Osteoblast (primary cell): ENCODE results near the gene PTBP1. TPM values are rescaled to one million over a fixed set of nuclear protein-coding genes. Genes with fewer than 3 reads are reported as not detected.
"Not testable (repeated sequence)": the region's sequence is repeated elsewhere in the genome, so short reads cannot be mapped to it uniquely, and the experiment has no call there.

Experiments
- DNase-seq: peaks from one replicate; pipeline ENCODE4 v3.0.0; 2011; ENCODE audit warnings: low spot score, mixed read lengths; ENCODE audit not compliant: insufficient read length; ENCODE audit errors: missing footprints
- H2AFZ ChIP-seq: 2 replicates; pipeline ENCODE4 v1.6.0; 2011; ENCODE audit warnings: mild to moderate bottlenecking, low read length
- H3K27ac ChIP-seq: 2 replicates; pipeline ENCODE4 v1.5.1; 2011; ENCODE audit warnings: mild to moderate bottlenecking, low read depth, low read length, moderate library complexity
- H3K27me3 ChIP-seq: 2 replicates; pipeline ENCODE4 v1.6.0; 2012; ENCODE audit warnings: mild to moderate bottlenecking, control low read depth, inconsistent platforms, low read length, moderate library complexity; ENCODE audit not compliant: insufficient read depth
- H3K36me3 ChIP-seq: 2 replicates; pipeline ENCODE4 v1.5.1; 2011; ENCODE audit warnings: mild to moderate bottlenecking, low read length, control low read depth, moderate library complexity; ENCODE audit not compliant: insufficient read depth
- H3K4me1 ChIP-seq: 2 replicates; pipeline ENCODE4 v1.5.1; 2011; ENCODE audit warnings: mild to moderate bottlenecking, low read length, control low read depth, moderate library complexity; ENCODE audit not compliant: insufficient read depth
- H3K4me2 ChIP-seq: 2 replicates; pipeline ENCODE4 v1.6.0; 2011; ENCODE audit warnings: mild to moderate bottlenecking, low read length; ENCODE audit not compliant: insufficient read depth
- H3K4me3 ChIP-seq: fragments of 200-600 bp; sonication (generic); 3 replicates; pipeline ENCODE4 v1.5.1; 2012; ENCODE audit warnings: mild to moderate bottlenecking, low read length, inconsistent platforms; ENCODE audit not compliant: insufficient read depth
- H3K79me2 ChIP-seq: 2 replicates; pipeline ENCODE4 v1.6.0; 2012; ENCODE audit warnings: mild to moderate bottlenecking, low read length, control low read depth, inconsistent platforms; ENCODE audit not compliant: insufficient read depth
- H3K9me3 ChIP-seq: 2 replicates; pipeline ENCODE4 v1.5.1; 2011; ENCODE audit warnings: low read depth, low read length, control low read depth
- H4K20me1 ChIP-seq: 2 replicates; pipeline ENCODE4 v1.6.0; 2012; ENCODE audit warnings: mild to moderate bottlenecking, low read length, control low read depth; ENCODE audit not compliant: insufficient read depth
- total RNA-seq: library from RNA; depleted of rRNA; stranded (reverse); fragments of >200 nt; gene quantifications from 2 replicates; pipeline ENCODE4 v1.2.3, GENCODE V29; 2012
- TF ChIP-seq, protein P1 (sequence below): IDR thresholded peaks from 2 replicates; pipeline ENCODE4 v1.5.1; 2011; ENCODE audit warnings: mild to moderate bottlenecking, low read depth, low read length, moderate library complexity; ENCODE audit errors: extremely low read depth

Gene PTBP1
- total RNA-seq, 1 donor, result 106 TPM

DNA sequence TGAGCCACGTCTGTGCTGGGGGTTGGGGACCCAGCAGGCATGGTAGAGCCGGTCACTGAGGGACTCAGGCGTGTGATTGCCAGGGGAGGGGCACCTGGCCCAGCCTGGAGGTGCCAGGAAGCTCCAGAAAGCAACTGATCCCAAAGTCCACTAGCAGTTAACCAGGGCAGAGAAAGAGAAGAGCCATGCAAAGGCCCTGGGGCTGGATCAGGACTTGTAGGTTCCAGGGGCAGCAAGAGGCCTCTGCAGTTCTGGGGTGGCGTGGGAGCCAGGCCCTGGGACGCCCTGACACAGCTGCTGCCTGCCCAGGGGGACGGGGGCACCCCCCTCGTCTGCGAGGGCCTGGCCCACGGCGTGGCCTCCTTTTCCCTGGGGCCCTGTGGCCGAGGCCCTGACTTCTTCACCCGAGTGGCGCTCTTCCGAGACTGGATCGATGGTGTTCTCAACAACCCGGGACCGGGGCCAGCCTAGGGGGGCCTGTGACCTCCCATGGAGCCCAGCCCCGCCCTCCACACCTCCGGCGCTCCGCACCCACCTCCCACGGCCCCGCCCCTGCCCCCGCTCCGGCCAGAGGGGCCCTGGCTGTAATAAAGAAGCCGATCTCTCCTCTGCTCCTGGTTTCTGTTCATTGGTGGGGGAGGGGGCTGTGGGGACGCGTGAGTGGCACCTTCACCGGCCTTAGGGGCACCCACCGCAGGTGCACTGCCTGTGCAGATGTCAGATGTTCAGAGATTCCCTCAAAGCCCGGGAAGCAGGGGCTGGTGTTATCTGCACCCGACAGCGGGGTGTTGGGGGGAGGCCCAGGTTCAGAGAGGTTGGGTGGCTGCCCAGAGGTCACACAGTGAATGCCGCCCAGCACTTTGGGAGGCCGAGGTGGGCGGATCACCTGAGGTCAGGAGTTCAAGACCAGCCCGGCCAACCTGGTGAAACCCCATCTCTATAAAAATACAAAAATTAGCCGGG is 34.4 kb downstream of the PTBP1 start:
- H3K4me1 ChIP-seq, result no peaks in the 10 kb centered on the region
- H3K9me3 ChIP-seq, result no peaks in the 10 kb centered on the region
- no peak overlapping the region for H3K27ac ChIP-seq
- DNase-seq, result no peak
- H2AFZ ChIP-seq, result no peak overlapping the region
- H4K20me1 ChIP-seq, result no peaks in the 10 kb centered on the region
- TF ChIP-seq, protein P1, sequence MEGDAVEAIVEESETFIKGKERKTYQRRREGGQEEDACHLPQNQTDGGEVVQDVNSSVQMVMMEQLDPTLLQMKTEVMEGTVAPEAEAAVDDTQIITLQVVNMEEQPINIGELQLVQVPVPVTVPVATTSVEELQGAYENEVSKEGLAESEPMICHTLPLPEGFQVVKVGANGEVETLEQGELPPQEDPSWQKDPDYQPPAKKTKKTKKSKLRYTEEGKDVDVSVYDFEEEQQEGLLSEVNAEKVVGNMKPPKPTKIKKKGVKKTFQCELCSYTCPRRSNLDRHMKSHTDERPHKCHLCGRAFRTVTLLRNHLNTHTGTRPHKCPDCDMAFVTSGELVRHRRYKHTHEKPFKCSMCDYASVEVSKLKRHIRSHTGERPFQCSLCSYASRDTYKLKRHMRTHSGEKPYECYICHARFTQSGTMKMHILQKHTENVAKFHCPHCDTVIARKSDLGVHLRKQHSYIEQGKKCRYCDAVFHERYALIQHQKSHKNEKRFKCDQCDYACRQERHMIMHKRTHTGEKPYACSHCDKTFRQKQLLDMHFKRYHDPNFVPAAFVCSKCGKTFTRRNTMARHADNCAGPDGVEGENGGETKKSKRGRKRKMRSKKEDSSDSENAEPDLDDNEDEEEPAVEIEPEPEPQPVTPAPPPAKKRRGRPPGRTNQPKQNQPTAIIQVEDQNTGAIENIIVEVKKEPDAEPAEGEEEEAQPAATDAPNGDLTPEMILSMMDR, result no peak
- no peak overlapping the region for H3K4me3 ChIP-seq
- H3K4me2 ChIP-seq, result no peak overlapping the region
- peaks cover 2% of the 10 kb centered on the region for H3K27me3 ChIP-seq
- H3K36me3 ChIP-seq, result no peaks in the 10 kb centered on the region
- H3K79me2 ChIP-seq, result no peaks in the 10 kb centered on the region

DNA sequence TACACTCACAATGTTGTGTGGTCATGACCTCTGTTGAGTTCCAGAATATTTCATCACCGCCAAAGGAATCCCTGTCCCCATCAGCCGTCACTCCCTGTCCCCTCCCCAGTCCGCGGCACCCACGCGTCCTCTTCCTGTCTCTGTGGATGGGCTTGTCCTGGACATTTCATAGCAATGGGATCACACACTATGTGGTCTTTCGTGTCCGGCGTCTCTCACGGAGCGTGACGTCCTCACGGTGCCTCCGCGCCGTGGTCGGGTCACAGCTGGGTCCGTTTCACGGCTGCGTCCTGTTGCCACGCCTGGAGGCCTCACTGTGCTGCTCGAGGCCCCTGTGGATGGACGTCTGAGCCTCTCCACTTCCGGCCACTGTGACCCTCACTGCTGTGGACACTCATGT is 37.0 kb downstream of the PTBP1 start:
- Histone ChIP-seq H4K20me1 (no peaks in the 10 kb centered on the region), H3K4me3 (no peak overlapping the region), H3K79me2 (no peaks in the 10 kb centered on the region), H3K27ac (no peak overlapping the region), H3K36me3 (no peaks in the 10 kb centered on the region), H3K9me3 (no peaks in the 10 kb centered on the region), H3K27me3 (peaks cover 2% of the 10 kb centered on the region), H3K4me1 (no peaks in the 10 kb centered on the region), H3K4me2 (no peak overlapping the region), H2AFZ (no peak overlapping the region)
- TF ChIP-seq, protein P1, result no peak
- no peak for DNase-seq

DNA sequence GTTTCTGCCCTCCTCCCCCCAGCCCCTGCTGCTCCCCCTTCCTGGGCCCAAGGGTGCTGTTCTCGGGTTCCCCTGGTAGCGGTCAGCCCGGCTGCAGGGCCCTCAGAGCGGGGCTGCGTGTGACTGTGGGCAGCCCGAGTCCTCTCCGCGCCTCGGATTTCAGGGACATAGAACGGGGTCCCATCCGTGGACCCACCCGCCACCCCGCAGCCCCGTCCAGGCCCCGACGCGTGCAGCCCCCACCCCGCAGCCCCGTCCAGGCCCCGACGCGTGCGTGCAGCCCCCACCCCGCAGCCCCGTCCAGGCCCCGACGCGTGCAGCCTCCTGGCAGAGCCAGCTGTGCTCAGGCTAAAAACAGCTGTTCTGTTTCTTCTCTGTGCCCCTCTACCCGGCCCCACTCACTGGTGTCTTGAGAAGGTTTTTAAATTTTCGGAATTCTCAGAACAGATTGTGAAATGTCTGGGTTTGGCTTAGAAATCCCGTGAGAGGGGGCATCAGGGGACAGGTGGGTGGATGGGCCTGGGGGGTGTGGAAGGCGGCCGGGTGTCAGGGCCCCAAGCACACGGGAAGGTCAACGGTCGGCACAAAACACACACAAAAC is 38.1 kb downstream of the PTBP1 start:
- TF ChIP-seq, protein P1, result no peak
- no peak overlapping the region for H3K4me3 ChIP-seq
- H2AFZ ChIP-seq, result no peak overlapping the region

DNA sequence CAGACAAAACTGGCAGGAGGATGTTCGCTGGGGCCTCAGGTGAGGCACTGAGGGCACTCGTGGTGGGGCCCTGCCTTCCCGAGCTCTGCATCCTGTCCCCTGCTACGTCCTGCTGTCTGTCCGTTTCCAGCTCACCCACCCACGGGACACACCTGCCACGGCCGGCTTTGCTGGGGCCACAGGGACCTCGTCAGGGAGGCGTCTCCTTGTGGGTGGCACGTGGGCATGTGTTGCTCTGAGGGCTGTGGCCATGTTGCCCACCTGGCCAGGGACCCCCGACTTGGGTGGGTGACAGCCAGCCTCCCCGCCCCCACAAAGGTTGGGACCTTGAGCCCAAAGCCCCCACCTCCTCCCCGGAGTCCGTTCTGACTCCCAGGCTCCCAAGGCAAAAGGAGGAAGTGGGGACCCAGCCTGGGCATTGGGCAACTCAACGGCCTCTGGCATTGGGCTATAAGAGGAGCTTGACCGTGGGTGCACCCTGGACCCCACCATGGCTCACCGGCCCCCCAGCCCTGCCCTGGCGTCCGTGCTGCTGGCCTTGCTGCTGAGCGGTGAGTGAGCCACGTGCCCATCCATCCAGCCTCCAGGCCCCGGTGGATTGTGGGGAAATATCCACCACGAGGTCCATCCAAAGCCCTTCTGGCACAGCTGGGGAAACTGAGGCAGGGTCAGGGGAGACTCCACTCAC is 43.4 kb downstream of the PTBP1 start, which contains the start of gene PRTN3:
Gene PRTN3 (plus strand): TSS at position 481 of the 688 bp plus-strand sequence. CDS start 10 bp downstream, at position 491.
- TF ChIP-seq, protein P1, result no peak
- Histone ChIP-seq H3K4me1 (no peaks in the 10 kb centered on the region), H3K9me3 (no peaks in the 10 kb centered on the region), H3K36me3 (no peaks in the 10 kb centered on the region), H3K27ac (no peak within 1 kb of the TSS), H3K4me3 (no peak within 1 kb of the TSS), H3K4me2 (no peak within 1 kb of the TSS), H2AFZ (no peak within 1 kb of the TSS), H3K79me2 (no peaks in the 10 kb centered on the region), H3K27me3 (peaks cover 14% of the 10 kb centered on the region), H4K20me1 (no peaks in the 10 kb centered on the region)
- no peak for DNase-seq

More for the DNA sequence above, 38.1 kb downstream of the PTBP1 start:
- DNase-seq, result peak; percentile 80
- no peaks in the 10 kb centered on the region for H3K36me3 ChIP-seq
- H3K27me3 ChIP-seq, result peaks cover 2% of the 10 kb centered on the region
- H4K20me1 ChIP-seq, result no peaks in the 10 kb centered on the region
- no peaks in the 10 kb centered on the region for H3K9me3 ChIP-seq
- no peak overlapping the region for H3K4me2 ChIP-seq
- H3K4me1 ChIP-seq, result no peaks in the 10 kb centered on the region
- no peaks in the 10 kb centered on the region for H3K79me2 ChIP-seq
- no peak overlapping the region for H3K27ac ChIP-seq

DNA sequence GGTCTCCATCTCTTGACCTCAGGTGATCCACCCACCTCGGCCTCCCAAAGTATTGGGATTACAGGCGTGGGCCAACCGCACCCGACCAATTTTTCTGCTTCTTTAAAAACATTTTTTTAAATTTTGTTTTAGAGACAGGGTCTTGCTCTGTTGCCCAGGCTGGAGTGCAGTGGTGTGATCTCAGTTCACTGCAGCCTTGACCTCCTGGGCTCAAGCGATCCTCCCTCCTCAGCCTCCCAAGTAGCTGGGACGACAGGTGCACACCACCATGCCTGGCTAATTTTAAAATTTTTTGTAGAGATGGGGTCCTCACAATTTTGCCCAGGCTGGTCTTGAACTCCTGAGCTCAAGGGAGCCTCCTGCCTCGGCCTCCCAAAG is 45.5 kb downstream of the PTBP1 start:
- H3K79me2 ChIP-seq, H3K4me3 ChIP-seq, H3K4me1 ChIP-seq, H3K27ac ChIP-seq, H3K36me3 ChIP-seq, H3K9me3 ChIP-seq, H2AFZ ChIP-seq, DNase-seq, H3K4me2 ChIP-seq, H4K20me1 ChIP-seq: not testable (repeated sequence)
- H3K27me3 ChIP-seq, result peaks cover 29% of the 10 kb centered on the region
